SK-N-SH (cell line): ENCODE results near the gene TSPAN12. TPM values are rescaled to one million over a fixed set of nuclear protein-coding genes. Genes with fewer than 3 reads are reported as not detected.

Source experiments
- CTCF ChIA-PET: fragments of 300-600, 350-600 bp; formaldehyde crosslinking; extraction: SDS; loops from one replicate; lab custom pipeline; 2021; lab: Yijun Ruan, JAX
- POLR2A ChIA-PET: fragments of 350-600 bp; sonication (Branson Sonifier 250); formaldehyde crosslinking; extraction: SDS; loops from one replicate; lab custom pipeline; 2020; ENCODE audit warnings: antibody characterized with exemption, inconsistent platforms; lab: Yijun Ruan, JAX
- DNase-seq: peaks from one replicate; pipeline ENCODE4 v3.0.0; 2012
- H2AFZ ChIP-seq: fragments of 200-600 bp; sonication (generic); 2 replicates; pipeline ENCODE4 v1.8.1; 2016; ENCODE audit warnings: antibody characterized with exemption, mild to moderate bottlenecking, low read depth
- H3F3A ChIP-seq: fragments of 200-600 bp; sonication (generic); replicated peaks from 2 replicates; pipeline ENCODE3; 2016; ENCODE audit warnings: antibody characterized with exemption, mild to moderate bottlenecking; ENCODE audit not compliant: insufficient read depth
- H3K27ac ChIP-seq, 2 experiments: fragments of 200-500 bp in 1 of 2; fragments of 200-600 bp in 1 of 2; sonication (Bioruptor generic) in 1 of 2; sonication (generic), shearing (Covaris generic) in 1 of 2; 2 replicates each; pipeline versions ENCODE4 v1.5.1 to v1.6.1; 2014 to 2016; ENCODE audit warnings: low read depth in 2 of 2, inconsistent platforms in 1 of 2, low read length in 1 of 2, mild to moderate bottlenecking in 1 of 2, mixed read lengths in 1 of 2
- H3K27me3 ChIP-seq: fragments of 200-600 bp; sonication (generic), shearing (Covaris generic); 2 replicates; pipeline ENCODE4 v1.6.1; 2016; ENCODE audit warnings: mixed run types; ENCODE audit not compliant: insufficient read depth
- H3K36me3 ChIP-seq, 2 experiments: fragments of 200-500 bp in 1 of 2; fragments of 200-600 bp in 1 of 2; sonication (Bioruptor generic) in 1 of 2; sonication (generic) in 1 of 2; replicated peaks in 1 of 2; 2 replicates each; pipeline versions ENCODE3 to v1.5.1; 2014 to 2016; ENCODE audit warnings: low read length in 1 of 2, mild to moderate bottlenecking in 1 of 2; ENCODE audit not compliant: insufficient read depth in 2 of 2, control insufficient read depth in 1 of 2
- H3K4me1 ChIP-seq, 2 experiments: fragments of 200-500 bp in 1 of 2; fragments of 200-600 bp in 1 of 2; sonication (Bioruptor generic) in 1 of 2; sonication (generic), shearing (Covaris generic) in 1 of 2; 2 replicates each; pipeline versions ENCODE4 v1.5.1 to v1.6.1; 2014 to 2016; ENCODE audit warnings: low read depth in 1 of 2, low read length in 1 of 2, mixed run types in 1 of 2; ENCODE audit not compliant: insufficient read depth in 2 of 2, control insufficient read depth in 1 of 2
- H3K4me2 ChIP-seq: fragments of 200-600 bp; sonication (generic), shearing (Covaris generic); 2 replicates; pipeline ENCODE4 v1.6.1; 2017; ENCODE audit warnings: mixed run types
- H3K4me3 ChIP-seq, 2 experiments: fragments of 200-500 bp in 1 of 2; fragments of 200-600 bp in 1 of 2; sonication (Bioruptor generic) in 1 of 2; sonication (generic), shearing (Covaris generic) in 1 of 2; 2 replicates each; pipeline versions ENCODE4 v1.5.1 to v1.8.1; 2014 to 2016; ENCODE audit warnings: low read depth in 2 of 2, inconsistent platforms in 1 of 2, low read length in 1 of 2, mild to moderate bottlenecking in 1 of 2, mixed read lengths in 1 of 2, moderate library complexity in 1 of 2
- H3K79me2 ChIP-seq: fragments of 200-600 bp; sonication (generic); 2 replicates; pipeline ENCODE4 v1.8.1; 2017; ENCODE audit warnings: mild to moderate bottlenecking; ENCODE audit not compliant: insufficient read depth
- H3K9ac ChIP-seq: fragments of 200-600 bp; sonication (generic); 2 replicates; pipeline ENCODE4 v1.6.1; 2017; ENCODE audit warnings: mixed run types
- H3K9me2 ChIP-seq: fragments of 200-600 bp; sonication (generic); 2 replicates; pipeline ENCODE4 v1.6.1; 2017; ENCODE audit warnings: mixed run types
- H3K9me3 ChIP-seq: fragments of 200-600 bp; sonication (generic); 2 replicates; pipeline ENCODE4 v1.6.1; 2017; ENCODE audit warnings: mixed run types, mild to moderate bottlenecking, moderate library complexity
- H4K20me1 ChIP-seq: fragments of 200-600 bp; sonication (generic); 2 replicates; pipeline ENCODE4 v1.6.1; 2017; ENCODE audit warnings: mild to moderate bottlenecking, mixed run types; ENCODE audit not compliant: insufficient read depth
- CTCF ChIP-seq: fragments of 200-600 bp; sonication (generic); IDR thresholded peaks from 2 replicates; pipeline ENCODE4 v1.6.1; 2017; ENCODE audit warnings: antibody characterized with exemption, mild to moderate bottlenecking, moderate library complexity
- EP300 ChIP-seq, 2 experiments: IDR thresholded peaks; 2 replicates each; pipeline versions ENCODE4 v1.4.0 to v1.6.1; 2012; ENCODE audit warnings: borderline replicate concordance in 1 of 2, low read depth in 1 of 2, low read length in 1 of 2
- EZH2phosphoT487 ChIP-seq: fragments of 200-600 bp; sonication (generic); IDR thresholded peaks from 2 replicates; pipeline ENCODE4 v1.6.1; 2017; ENCODE audit warnings: low read depth, mixed run types, mild to moderate bottlenecking, antibody characterized with exemption, moderate library complexity, borderline replicate concordance
- FOXJ3 ChIP-seq: sonication (generic); formaldehyde crosslinking; IDR thresholded peaks from 2 replicates; pipeline ENCODE4 v1.5.1; 2020; ENCODE audit warnings: mild to moderate bottlenecking, missing genetic modification reagents
- GABPA ChIP-seq: IDR thresholded peaks from 2 replicates; pipeline ENCODE4 v1.4.0; 2012; ENCODE audit warnings: low read depth, mild to moderate bottlenecking
- JUND ChIP-seq: IDR thresholded peaks from 2 replicates; pipeline ENCODE4 v1.4.0; 2012
- MAX ChIP-seq: IDR thresholded peaks from 2 replicates; pipeline ENCODE4 v1.4.0; 2012; ENCODE audit warnings: low read depth
- MEF2A ChIP-seq: IDR thresholded peaks from 2 replicates; pipeline ENCODE4 v1.4.0; 2012; ENCODE audit warnings: low read depth, borderline replicate concordance
- RAD21 ChIP-seq: IDR thresholded peaks from 2 replicates; pipeline ENCODE4 v1.6.1; 2012; ENCODE audit warnings: mild to moderate bottlenecking, low read length
- REST ChIP-seq: IDR thresholded peaks from 2 replicates; pipeline ENCODE4 v1.6.1; 2012; ENCODE audit warnings: mild to moderate bottlenecking, low read depth, low read length, moderate library complexity
- SMC3 ChIP-seq: IDR thresholded peaks from 2 replicates; pipeline ENCODE4 v1.6.1; 2012; ENCODE audit warnings: low read depth, low read length, improper control_type of control experiment
- TAF1 ChIP-seq: IDR thresholded peaks from 2 replicates; pipeline ENCODE4 v1.6.1; 2012; ENCODE audit warnings: low read depth, mild to moderate bottlenecking, low read length, moderate library complexity, borderline replicate concordance
- TEAD4 ChIP-seq: IDR thresholded peaks from 2 replicates; pipeline ENCODE4 v1.4.0; 2012; ENCODE audit warnings: mild to moderate bottlenecking, borderline replicate concordance; ENCODE audit not compliant: insufficient read depth
- USF2 ChIP-seq: fragments of 150-350 bp; IDR thresholded peaks from 2 replicates; pipeline ENCODE4 v1.6.1; 2017; ENCODE audit warnings: antibody characterized with exemption, low read length, low read depth, borderline replicate concordance
- WGBS: methylation state at CpG from one replicate; pipeline ENCODE4 v1.1.6; 2017; ENCODE audit warnings: low lambda C conversion rate; 5-methylcytosine and 5-hydroxymethylcytosine counted together
- polyA plus RNA-seq, 3 experiments: library from polyadenylated mRNA; depleted of rRNA; stranded (reverse); fragments of >200 nt; gene quantifications; 2 replicates each; pipeline ENCODE4 v1.2.3, GENCODE V29; 2012
- TF ChIP-seq, protein P1 (sequence below): IDR thresholded peaks from 2 replicates; pipeline ENCODE4; 2012

Gene TSPAN12
- polyA plus RNA-seq, 1 of the 3 experiments (the other 2 are of a cell fraction): not detected

GRCh38 chr7:120828528-120828927 is 29.4 kb downstream of the TSPAN12 start (continued):
- TF ChIP-seq REST: no peak
- no peak for TF ChIP-seq MEF2A
- TF ChIP-seq GABPA: no peak
- TF ChIP-seq USF2: no peak

- Histone ChIP-seq H3K4me2 (no peak overlapping the region), H3K9ac (no peak overlapping the region), H3K4me3 (no peak overlapping the region), H3F3A (no peaks in the 10 kb centered on the region), H2AFZ (no peak overlapping the region), H3K9me2 (no peaks in the 10 kb centered on the region; the same call in 1 of the 2 replicates), H3K27me3 (peaks cover 6% of the 10 kb centered on the region; the same call in 1 of the 2 replicates), H4K20me1 (no peaks in the 10 kb centered on the region), H3K79me2 (no peaks in the 10 kb centered on the region), H3K27ac (no peak overlapping the region), H3K36me3 (no peaks in the 10 kb centered on the region), H3K9me3 (no peaks in the 10 kb centered on the region), H3K4me1 (no peaks in the 10 kb centered on the region)
- POLR2A ChIA-PET: no interaction called here
- TF ChIP-seq CTCF (no peak), FOXJ3 (CRISPR knock-in tag) (no peak), MAX (no peak), TEAD4 (no peak), JUND (no peak), USF2 (no peak), REST (no peak), RAD21 (no peak), EZH2phosphoT487 (no peak), TAF1 (no peak), SMC3 (no peak), EP300 (IDR thresholded peaks at IDR 0.05; ENCODE audit: borderline replicate concordance in 1 of 2, low read depth in 1 of 2, low read length in 1 of 2) (no peak)
- TF ChIP-seq, protein P1, sequence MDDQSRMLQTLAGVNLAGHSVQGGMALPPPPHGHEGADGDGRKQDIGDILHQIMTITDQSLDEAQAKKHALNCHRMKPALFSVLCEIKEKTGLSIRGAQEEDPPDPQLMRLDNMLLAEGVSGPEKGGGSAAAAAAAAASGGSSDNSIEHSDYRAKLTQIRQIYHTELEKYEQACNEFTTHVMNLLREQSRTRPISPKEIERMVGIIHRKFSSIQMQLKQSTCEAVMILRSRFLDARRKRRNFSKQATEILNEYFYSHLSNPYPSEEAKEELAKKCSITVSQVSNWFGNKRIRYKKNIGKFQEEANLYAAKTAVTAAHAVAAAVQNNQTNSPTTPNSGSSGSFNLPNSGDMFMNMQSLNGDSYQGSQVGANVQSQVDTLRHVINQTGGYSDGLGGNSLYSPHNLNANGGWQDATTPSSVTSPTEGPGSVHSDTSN: no peak
- 27% methylated on average over 8 of the region's 8 CpGs for WGBS
- no peak for DNase-seq
- CTCF ChIA-PET: interaction anchor here (0.7 to 2.9 kb wide), 6 partner anchors 21 to 875 kb away, joined by 3 to 24 read pairs (median 4); partner anchors contain the start of gene TSPAN12
Observed at GRCh38 chr7:120827371-120828118, 30.4 kb downstream of the TSPAN12 start.
